A549 treated with Hydrocortisone at 1 μM for 4 hours (cell line): Measurements from ENCODE around the gene DCAF12. TPM values are rescaled to one million over a fixed set of nuclear protein-coding genes. Genes with fewer than 3 reads are reported as not detected.

Experiments used
- total RNA-seq: library from RNA; stranded (reverse); fragments of 200-300 nt; extraction: Qiagen RNA extraction; gene quantifications from 5 replicates; pipeline ENCODE4 v1.2.3, GENCODE V29; 2022

DCAF12 gene
- total RNA-seq = 35.3 to 47.1 TPM (median 40.1 TPM) in 5 replicates

DNA sequence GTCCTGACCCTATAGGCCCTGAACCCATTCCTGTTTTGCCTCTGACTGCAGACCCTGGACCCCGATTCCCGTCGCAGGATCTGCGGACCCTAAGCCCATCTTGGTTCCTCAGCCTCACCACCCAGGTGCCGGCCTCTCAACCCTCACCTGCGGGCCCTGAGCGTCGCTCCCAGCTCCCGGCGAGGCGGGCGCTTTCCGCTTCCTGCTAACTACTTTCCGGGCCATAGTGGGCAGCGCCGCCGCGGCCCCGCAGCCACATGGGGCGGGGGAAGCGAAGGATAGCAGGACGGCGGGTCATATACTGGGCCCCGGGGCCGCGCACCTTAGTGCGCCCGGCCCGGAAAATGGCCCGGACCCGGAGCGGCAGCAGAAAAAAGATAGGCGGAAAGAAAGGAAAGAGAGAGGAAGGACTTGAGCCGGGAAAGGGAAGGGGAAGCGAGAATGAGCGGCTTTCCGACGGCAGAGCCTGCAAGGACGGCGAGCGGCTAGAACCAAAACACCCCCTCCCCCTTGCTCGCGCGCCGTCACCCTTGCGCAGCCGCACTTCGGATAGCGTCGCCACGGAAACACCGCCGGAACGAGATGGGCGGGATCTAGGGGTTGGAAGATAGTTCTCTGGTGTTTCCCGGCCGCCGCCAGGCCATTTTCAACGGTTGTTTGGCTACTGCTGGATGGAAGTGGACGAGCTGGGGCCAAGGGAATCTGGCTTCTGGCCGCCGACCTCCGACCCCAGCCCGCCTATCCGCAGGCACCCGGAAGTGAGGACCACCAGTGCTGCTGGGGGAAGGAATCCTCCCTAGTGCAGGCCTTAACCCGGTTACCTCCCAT is at the start of gene DCAF12:
Gene DCAF12, minus strand, starts transcription at position 492 of the 828 bp plus-strand sequence. Its CDS starts 267 bp downstream, at position 225.

GRCh38 chr9:34048727-34049629 is 77.5 kb downstream of the DCAF12 start, which contains the start of gene UBAP2:
Gene UBAP2 (minus strand): TSS chr9:34048887. CDS start chr9:34017148, 31,739 bp downstream.

Other genes starting within 250 kb of the DCAF12 start
- gene UBAP2, start 77.8 kb downstream of the DCAF12 start, total RNA-seq = 41.3 to 46.0 TPM (median 44.3 TPM) in 5 replicates
- gene UBAP1, start 52.3 kb upstream of the DCAF12 start, total RNA-seq = 45.7 to 59.4 TPM (median 52.6 TPM) in 5 replicates
- 3.0 to 3.5 TPM (median 3.3 TPM) in 5 replicates for gene KIF24, start 202.6 kb upstream of the DCAF12 start, total RNA-seq
- gene NUDT2, start 202.9 kb upstream of the DCAF12 start, total RNA-seq = 23.2 to 24.9 TPM (median 23.5 TPM) in 5 replicates